RKO (cell line): Measurements from ENCODE around the gene BMP2.

Experiments
- DNase-seq: peaks from one replicate; pipeline ENCODE4 v3.0.0-alpha.2; 2016; ENCODE audit warnings: low spot score

BMP2 gene

GRCh38 chr20:6767536-6768227 lies at the start of gene BMP2:
Gene BMP2, plus strand, starts transcription at chr20:6767686. Its CDS starts 2,441 bp downstream, at chr20:6770127.
- DNase-seq = peak; percentile 26

DNA sequence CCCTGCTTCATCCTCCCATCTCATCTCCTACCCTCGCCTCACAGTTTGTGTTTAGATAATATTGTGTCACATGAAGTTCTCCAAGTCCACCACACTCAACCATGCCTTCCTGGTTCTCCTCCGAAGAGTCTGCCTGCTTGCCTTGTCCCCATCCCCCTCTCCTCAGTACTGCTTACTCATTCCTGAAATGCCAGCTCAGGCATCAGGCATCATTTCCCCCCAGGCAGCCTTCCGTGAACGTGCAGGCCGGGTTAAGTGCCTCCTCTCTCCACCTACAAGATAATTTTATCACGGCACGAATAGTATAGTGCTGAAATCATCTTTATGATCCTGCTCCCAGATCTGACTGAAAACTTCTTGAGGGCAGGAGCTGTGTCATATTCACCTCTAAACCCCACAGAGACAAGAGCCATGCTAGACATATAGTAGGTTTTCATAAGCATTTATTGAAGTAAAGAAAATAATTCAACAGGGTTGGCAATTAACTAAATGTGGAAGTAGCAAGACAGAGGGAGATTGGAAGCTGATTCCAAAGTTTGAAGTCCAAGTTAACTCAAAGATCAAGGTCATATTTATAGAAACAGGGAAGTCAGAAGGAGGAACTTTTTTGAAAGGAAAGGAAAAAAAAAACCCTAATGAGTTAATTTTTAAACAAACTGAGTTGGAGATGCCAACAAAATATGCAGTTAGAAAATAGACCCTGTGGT lies 48.7 kb upstream of the BMP2 start:
- DNase-seq = peak; percentile 8

- DNase-seq = no peak
Measured at GRCh38 chr20:6719369-6719721, 48.1 kb upstream of the BMP2 start.

GRCh38 chr20:6726761-6727160 lies 40.7 kb upstream of the BMP2 start:
- DNase-seq = no peak

- DNase-seq = no peak
Measured at GRCh38 chr20:6730672-6731328, 36.7 kb upstream of the BMP2 start.

GRCh38 chr20:6732001-6732447 lies 35.5 kb upstream of the BMP2 start:
- DNase-seq = no peak

GRCh38 chr20:6732851-6733250 lies 34.6 kb upstream of the BMP2 start:
- DNase-seq = no peak

DNA sequence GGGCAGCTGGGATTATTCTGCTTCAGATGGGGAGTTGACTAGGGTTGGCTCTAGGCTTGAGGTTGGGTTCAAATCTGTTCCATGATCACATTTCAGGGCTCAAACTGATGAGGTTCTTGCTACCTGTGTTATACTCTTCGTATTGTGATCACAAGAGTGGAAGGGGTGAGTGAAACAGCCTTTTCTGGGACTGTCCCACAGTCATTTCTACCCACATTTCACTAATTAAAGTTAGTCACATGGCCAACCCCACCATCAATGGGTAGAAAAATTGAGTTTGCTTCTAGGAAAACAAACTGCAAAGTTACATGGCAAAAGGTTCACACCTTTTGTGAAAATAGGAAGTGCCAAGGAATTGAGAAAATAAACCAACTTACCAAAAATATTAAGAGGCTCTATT lies 33.5 kb upstream of the BMP2 start:
- DNase-seq = no peak

GRCh38 chr20:6735942-6736845 lies 31.3 kb upstream of the BMP2 start:
- no peak for DNase-seq

DNA sequence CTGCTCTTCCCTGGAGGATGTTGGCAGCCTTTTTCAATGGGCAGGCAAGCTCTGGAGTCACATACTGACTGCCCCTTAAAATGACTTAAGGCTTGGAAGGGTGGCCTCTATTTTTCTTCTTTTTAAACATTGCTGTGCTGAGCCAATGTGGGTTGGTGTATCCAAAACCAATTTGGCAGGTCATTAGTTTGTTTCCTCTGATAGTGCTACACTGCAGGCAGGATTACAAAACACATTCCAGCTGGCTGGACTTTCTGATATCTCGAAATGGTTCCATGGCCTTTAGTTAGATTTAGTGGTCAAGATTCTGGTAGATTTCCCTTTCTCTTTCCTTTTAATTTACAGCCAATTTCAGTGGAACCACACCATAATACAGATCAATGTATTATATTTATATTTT lies 28.1 kb upstream of the BMP2 start:
- DNase-seq = no peak

DNA sequence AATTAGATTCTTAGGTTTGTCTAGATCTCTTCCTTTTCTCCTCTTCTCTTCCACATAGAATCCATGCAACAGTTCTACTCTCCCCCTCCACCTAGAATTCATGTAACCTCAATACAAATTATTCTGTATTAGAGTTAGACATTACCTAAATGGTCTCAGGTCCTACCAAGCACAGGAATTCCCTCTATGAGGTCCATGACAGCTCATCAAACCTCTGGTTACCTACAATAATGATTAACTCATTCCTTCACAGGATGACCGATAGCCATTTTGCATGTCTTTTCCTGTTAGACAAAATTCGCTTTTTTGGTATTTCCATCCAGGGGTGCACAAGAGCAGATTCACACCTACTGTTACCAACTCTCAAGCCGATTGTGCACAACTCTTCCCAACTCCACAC lies 27.4 kb upstream of the BMP2 start:
- DNase-seq = no peak

- no peak for DNase-seq
Measured at GRCh38 chr20:6744180-6744579, 23.3 kb upstream of the BMP2 start.

GRCh38 chr20:6744805-6745204 lies 22.7 kb upstream of the BMP2 start:
- no peak for DNase-seq

DNA sequence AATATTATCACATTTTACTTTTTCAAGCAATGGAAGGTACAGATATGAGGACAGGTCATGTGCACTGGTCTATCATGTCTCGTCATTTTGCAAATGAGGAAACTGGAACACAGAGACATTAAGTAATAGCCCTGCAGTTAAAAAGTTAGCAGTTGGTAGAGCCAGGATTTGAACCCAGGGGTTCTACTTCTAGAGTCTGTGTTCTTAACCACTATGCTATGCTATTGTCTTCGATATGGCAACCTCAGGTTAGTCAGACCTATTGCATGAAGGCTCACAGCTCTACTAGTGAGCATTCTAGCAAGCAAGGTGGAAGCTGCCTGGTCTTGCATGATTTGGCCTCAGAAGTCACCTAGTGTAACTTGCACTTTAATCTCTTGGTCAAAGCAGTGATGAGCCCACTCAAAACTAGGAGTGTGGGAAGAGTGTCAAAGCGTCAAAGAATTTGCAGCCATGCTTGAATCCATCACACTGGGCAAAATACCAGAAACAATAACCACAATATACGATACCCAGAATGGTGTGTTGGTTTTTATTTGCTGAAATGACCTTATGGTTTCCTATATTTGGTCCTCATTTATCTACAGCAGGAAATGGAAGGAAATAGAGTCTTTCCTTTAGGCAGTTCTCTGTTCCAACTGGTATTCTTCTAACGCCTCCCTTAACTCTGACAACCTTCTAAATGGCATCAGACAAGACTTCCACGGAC lies 20.4 kb upstream of the BMP2 start:
- no peak for DNase-seq

DNA sequence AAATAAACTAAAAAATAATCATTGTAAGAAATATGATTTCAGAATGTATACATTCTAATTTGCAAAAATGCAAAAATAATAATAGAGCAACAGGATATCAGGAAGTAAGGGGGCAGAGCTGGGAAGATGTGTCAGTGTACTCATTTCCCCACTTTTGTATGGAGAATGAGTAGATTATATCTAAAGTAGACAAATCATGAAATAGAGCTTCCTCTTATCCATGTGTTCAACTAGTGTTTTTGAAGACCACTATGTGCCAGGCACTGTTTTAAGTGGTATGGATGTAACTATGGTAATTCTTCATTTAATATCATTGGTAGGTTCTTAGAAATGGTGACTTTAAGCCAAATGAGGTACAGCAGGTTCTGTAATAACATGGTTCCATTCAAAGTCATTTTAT lies 17.0 kb upstream of the BMP2 start:
- DNase-seq = no peak

GRCh38 chr20:6756693-6757595 lies 10.5 kb upstream of the BMP2 start:
- no peak for DNase-seq

DNA sequence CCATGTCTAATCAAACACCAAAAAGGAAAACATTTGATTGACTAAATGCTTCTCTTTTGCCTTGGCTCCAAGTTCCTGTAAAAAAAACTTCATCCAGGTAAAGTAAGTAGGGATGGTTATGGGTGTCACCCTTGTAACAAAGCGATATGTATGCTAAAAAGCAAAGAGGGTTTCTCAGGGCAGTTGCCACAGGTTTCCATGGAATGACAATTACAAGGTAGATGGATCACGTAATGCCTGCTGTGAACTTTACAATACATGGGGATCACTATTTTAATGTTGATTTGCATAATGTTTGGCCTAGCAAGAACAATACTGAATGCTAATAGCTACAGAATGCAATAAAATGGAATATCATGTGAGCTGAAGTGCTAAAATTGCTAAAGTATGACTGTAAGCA lies 2.9 kb upstream of the BMP2 start:
- no peak for DNase-seq

GRCh38 chr20:6765469-6766058 lies 1.9 kb upstream of the BMP2 start:
- peak; percentile 82 for DNase-seq

DNA sequence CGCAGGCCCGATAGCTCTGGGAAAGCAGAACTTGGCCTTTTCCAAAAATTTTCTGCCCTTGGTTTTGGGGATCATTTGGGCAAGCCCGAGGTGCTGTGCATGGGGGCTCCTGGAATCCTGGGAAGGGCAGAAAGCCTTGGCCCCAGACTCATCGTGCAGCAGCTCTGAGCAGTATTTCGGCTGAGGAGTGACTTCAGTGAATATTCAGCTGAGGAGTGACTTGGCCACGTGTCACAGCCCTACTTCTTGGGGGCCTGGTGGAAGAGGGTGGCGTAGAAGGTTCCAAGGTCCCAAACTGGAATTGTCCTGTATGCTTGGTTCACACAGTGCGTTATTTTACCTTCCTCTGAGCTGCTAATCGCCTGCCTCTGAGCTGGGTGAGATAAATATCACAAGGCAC lies 1.1 kb upstream of the BMP2 start:
- DNase-seq = no peak

GRCh38 chr20:6767126-6767535 lies 355 bp upstream of the BMP2 start:
- no peak for DNase-seq
